ENCODE data around the gene ARPC1B. TPM values are rescaled to one million over a fixed set of nuclear protein-coding genes. Genes with fewer than 3 reads are reported as not detected.

Gene ARPC1B
- total and polyA plus RNA-seq, 2 of the 8 experiments (the other 6 are each of a cell fraction or from before 2014, with no cell fraction given) = 64.5 to 115 TPM

GRCh38 chr7:99420213-99420612, 45.7 kb downstream of the ARPC1B start:
- 0 out of 2 replicates have a peak, but pooled peaks have one; percentile 0 for TF ChIP-seq POLR2AphosphoS5 (IDR thresholded peaks at IDR 0.05; ENCODE audit: low read depth, low read length)
- no peak for TF ChIP-seq SUZ12 (IDR thresholded peaks at IDR 0.05; ENCODE audit: low read length)
- no peak overlapping the region for H3K18ac ChIP-seq (ENCODE audit: extremely low read depth, low read length)
- DNase-seq (ENCODE audit: low read depth in 1 of 2, low spot score in 2 of 2) (no peak), FAIRE-seq (no peak)
- no peaks in the 10 kb centered on the region for H3K79me2 ChIP-seq (ENCODE audit: control insufficient read depth in 1 of 2, insufficient read depth in 2 of 2, low read length in 2 of 2)
- 94% methylated on average over 5 of the region's 5 CpGs; no CpG with 5 or more reads in 1 of the 2 experiments for WGBS, 2 experiments (ENCODE audit: extremely low coverage in 1 of 2, insufficient coverage in 1 of 2, insufficient read length in 1 of 2, insufficient replicate concordance in 2 of 2, low coverage in 1 of 2, low lambda C conversion rate in 2 of 2, missing lambda C conversion rate in 1 of 2)
- no peak overlapping the region for H2BK120ac ChIP-seq (replicated peaks; ENCODE audit: low read depth, low read length)
- no peak overlapping the region for H3K4ac ChIP-seq (replicated peaks; ENCODE audit: insufficient read length, low read depth, low read length)
- H3K27me3 ChIP-seq (replicated peaks in 1 of 4; ENCODE audit: control insufficient read depth in 3 of 4, extremely low read depth in 1 of 4, insufficient read depth in 3 of 4, low read length in 3 of 4) = no peaks in the 10 kb centered on the region; a peak in 1 of 7 replicates
- no peak overlapping the region for H4K5ac ChIP-seq (ENCODE audit: insufficient read length, low read depth, low read length)
- no peaks in the 10 kb centered on the region; the same call in none of the 2 replicates for H3K79me1 ChIP-seq (ENCODE audit: low read depth, low read length)
- no peak overlapping the region for H2BK12ac ChIP-seq (ENCODE audit: low read depth, low read length)
- H3K23ac ChIP-seq (ENCODE audit: insufficient read length) = no peak overlapping the region
- peaks cover 3 to 18% of the 10 kb centered on the region in 2 experiments for H4K20me1 ChIP-seq (replicated peaks in 1 of 2; ENCODE audit: control insufficient read depth in 1 of 2, insufficient read depth in 2 of 2, low read length in 2 of 2)
- H3K9ac ChIP-seq (replicated peaks in 1 of 4; ENCODE audit: extremely low read depth in 1 of 4, low read depth in 3 of 4, low read length in 3 of 4) = no peak overlapping the region
- H2BK15ac ChIP-seq (ENCODE audit: low read length) = no peak overlapping the region
- no peak overlapping the region for H2AFZ ChIP-seq (ENCODE audit: low read length)
- no peaks in the 10 kb centered on the region for H3K23me2 ChIP-seq (ENCODE audit: low read depth, low read length)
- ChIA-PET POLR2A (ENCODE audit: partially characterized antibody) (interaction anchor here (0.6 to 5.1 kb wide), 12 partner anchors 10 to 968 kb away, joined by 3 to 32 read pairs (median 5); partner anchors contain the start of genes BUD31, CPSF4, PDAP1 and PTCD1), CTCF (ENCODE audit: partially characterized antibody) (interaction anchor here (0.7 to 2.3 kb wide), 6 partner anchors 11 to 265 kb away, joined by 3 to 8 read pairs (median 4); partner anchors contain the start of genes BUD31 and PDAP1)
- no peak overlapping the region for H4K8ac ChIP-seq (ENCODE audit: extremely low read depth, insufficient read depth, low read length)
- H3K27ac ChIP-seq (ENCODE audit: low read depth, low read length) = no peak overlapping the region
- no peaks in the 10 kb centered on the region; a peak in 1 of 7 replicates for H3K4me1 ChIP-seq (replicated peaks in 1 of 4; ENCODE audit: control insufficient read depth in 3 of 4, insufficient read depth in 4 of 4, low read length in 3 of 4)
- H3K9me3 ChIP-seq (ENCODE audit: insufficient read depth in 2 of 2, low read depth in 1 of 2, low read length in 1 of 2) = no peaks in the 10 kb centered on the region
- no peak overlapping the region for H2BK20ac ChIP-seq (ENCODE audit: low read length)
- no peak overlapping the region for H4K91ac ChIP-seq (replicated peaks; ENCODE audit: insufficient read length, low read length)
- no peak overlapping the region for H3K56ac ChIP-seq (replicated peaks; ENCODE audit: insufficient read length, low read depth, low read length)
- H2BK5ac ChIP-seq (ENCODE audit: low read depth, low read length) = no peak overlapping the region
- peaks cover 28 to 75% (median 56%) of the 10 kb centered on the region in 4 experiments for H3K36me3 ChIP-seq (ENCODE audit: control insufficient read depth in 2 of 4, insufficient read depth in 4 of 4, low read length in 3 of 4)
- H3K14ac ChIP-seq (ENCODE audit: insufficient read length) = no peak overlapping the region
- H3K4me2 ChIP-seq (ENCODE audit: insufficient read depth in 1 of 2, low read depth in 2 of 2, low read length in 2 of 2) = no peak overlapping the region
- no peak overlapping the region for H3K4me3 ChIP-seq (ENCODE audit: extremely low read depth in 1 of 4, insufficient read depth in 2 of 4, low read depth in 3 of 4, low read length in 4 of 4)
- no peak overlapping the region for H2AK5ac ChIP-seq (ENCODE audit: low read depth, low read length)

All from H1 (cell line).